Neuron (in vitro differentiated cells): Measurements from ENCODE around the gene HMGCL.
A peak's percentile ranks its signal among the peaks of the same experiment; 100 is the strongest.
"Not testable (repeated sequence)": the region's sequence is repeated elsewhere in the genome, so short reads cannot be mapped to it uniquely, and the experiment has no call there.

Source experiments
- H2AFZ ChIP-seq: one replicate; pipeline ENCODE4 v1.6.1; 2013; ENCODE audit warnings: low read depth, mild to moderate bottlenecking, inconsistent platforms, low read length, moderate library complexity
- H3K27me3 ChIP-seq: one replicate; pipeline ENCODE4 v1.6.1; 2013; ENCODE audit warnings: low read length; ENCODE audit not compliant: insufficient read depth
- H3K36me3 ChIP-seq: one replicate; pipeline ENCODE4 v1.6.1; 2013; ENCODE audit warnings: low read length; ENCODE audit not compliant: insufficient read depth
- H3K4me1 ChIP-seq: one replicate; pipeline ENCODE4 v1.6.1; 2013; ENCODE audit warnings: low read length; ENCODE audit not compliant: insufficient read depth
- H3K4me3 ChIP-seq: 2 replicates; pipeline ENCODE4 v1.5.1; 2013; ENCODE audit warnings: mild to moderate bottlenecking, low read length, moderate library complexity
- H3K9me3 ChIP-seq: one replicate; pipeline ENCODE4 v1.6.1; 2013; ENCODE audit warnings: low read length

Gene HMGCL

GRCh38 chr1:23793018-23793781 lies 32.0 kb downstream of the HMGCL start:
- Histone ChIP-seq H3K36me3 (peaks cover 38% of the 10 kb centered on the region), H3K27me3 (no peaks in the 10 kb centered on the region), H3K4me1 (peaks cover 17% of the 10 kb centered on the region), H2AFZ (no peak overlapping the region), H3K4me3 (peak overlapping the region; percentile 99), H3K9me3 (no peaks in the 10 kb centered on the region)

GRCh38 chr1:23792151-23792945 lies 32.9 kb downstream of the HMGCL start:
- Histone ChIP-seq H3K4me1 (peaks cover 17% of the 10 kb centered on the region), H2AFZ (no peak overlapping the region), H3K36me3 (peaks cover 36% of the 10 kb centered on the region), H3K4me3 (peak overlapping the region; percentile 99), H3K9me3 (no peaks in the 10 kb centered on the region), H3K27me3 (no peaks in the 10 kb centered on the region)

GRCh38 chr1:23791516-23792047 lies 33.6 kb downstream of the HMGCL start:
- Histone ChIP-seq H2AFZ (no peak overlapping the region), H3K4me1 (peaks cover 17% of the 10 kb centered on the region), H3K9me3 (no peaks in the 10 kb centered on the region), H3K36me3 (peaks cover 36% of the 10 kb centered on the region), H3K4me3 (peak overlapping the region; percentile 99), H3K27me3 (no peaks in the 10 kb centered on the region)

GRCh38 chr1:23790696-23791515 lies 34.3 kb downstream of the HMGCL start, which contains the start of gene LYPLA2:
Gene LYPLA2, plus strand, starts transcription at chr1:23791145. Its CDS starts 1,538 bp downstream, at chr1:23792683.
- no peaks in the 10 kb centered on the region for H3K27me3 ChIP-seq
- peak within 1 kb of the TSS; percentile 99 for H3K4me3 ChIP-seq
- H2AFZ ChIP-seq, result peak within 1 kb of the TSS; percentile 29
- H3K4me1 ChIP-seq, result peaks cover 17% of the 10 kb centered on the region
- no peaks in the 10 kb centered on the region for H3K9me3 ChIP-seq
- peaks cover 36% of the 10 kb centered on the region for H3K36me3 ChIP-seq

- peaks cover 42% of the 10 kb centered on the region for H3K36me3 ChIP-seq
- no peaks in the 10 kb centered on the region for H3K9me3 ChIP-seq
- H2AFZ ChIP-seq, result no peak overlapping the region
- H3K4me3 ChIP-seq, result no peak overlapping the region
- H3K27me3 ChIP-seq, result no peaks in the 10 kb centered on the region
- H3K4me1 ChIP-seq, result peaks cover 17% of the 10 kb centered on the region
Measured at GRCh38 chr1:23788695-23789094, 36.5 kb downstream of the HMGCL start.

- Histone ChIP-seq H3K9me3 (no peaks in the 10 kb centered on the region), H3K36me3 (peaks cover 40% of the 10 kb centered on the region), H3K27me3 (no peaks in the 10 kb centered on the region), H3K4me3 (no peak overlapping the region), H2AFZ (no peak overlapping the region), H3K4me1 (peaks cover 17% of the 10 kb centered on the region)
Measured at GRCh38 chr1:23787701-23788100, 37.5 kb downstream of the HMGCL start.

- H3K36me3 ChIP-seq, result peaks cover 55% of the 10 kb centered on the region
- peaks cover under 1% of the 10 kb centered on the region for H3K4me1 ChIP-seq
- H3K4me3 ChIP-seq, result no peak overlapping the region
- H3K9me3 ChIP-seq, result no peaks in the 10 kb centered on the region
- H3K27me3 ChIP-seq, result no peaks in the 10 kb centered on the region
- H2AFZ ChIP-seq, result no peak overlapping the region
Measured at GRCh38 chr1:23784846-23785245, 40.4 kb downstream of the HMGCL start.

GRCh38 chr1:23783141-23783540 lies 42.1 kb downstream of the HMGCL start:
- H3K27me3 ChIP-seq, H2AFZ ChIP-seq, H3K4me1 ChIP-seq, H3K9me3 ChIP-seq, H3K4me3 ChIP-seq: not testable (repeated sequence)
- H3K36me3 ChIP-seq, result peaks cover 49% of the 10 kb centered on the region

GRCh38 chr1:23779826-23780371 lies 45.3 kb downstream of the HMGCL start:
- Histone ChIP-seq H3K27me3 (no peaks in the 10 kb centered on the region), H3K4me1 (peaks cover 17% of the 10 kb centered on the region), H3K9me3 (no peaks in the 10 kb centered on the region), H2AFZ (no peak overlapping the region), H3K36me3 (peaks cover 24% of the 10 kb centered on the region), H3K4me3 (peak overlapping the region; percentile 71)

GRCh38 chr1:23777979-23778814 lies 47.0 kb downstream of the HMGCL start, which contains the start of gene PITHD1:
Gene PITHD1, plus strand, starts transcription at chr1:23778418. Its CDS starts 98 bp downstream, at chr1:23778516.
- Histone ChIP-seq H2AFZ (no peak within 1 kb of the TSS), H3K9me3 (no peaks in the 10 kb centered on the region), H3K4me3 (peak within 1 kb of the TSS; percentile 71), H3K27me3 (no peaks in the 10 kb centered on the region), H3K36me3 (peaks cover 16% of the 10 kb centered on the region), H3K4me1 (peaks cover 17% of the 10 kb centered on the region)

- Histone ChIP-seq H3K4me3 (no peak overlapping the region), H3K9me3 (no peaks in the 10 kb centered on the region), H2AFZ (no peak overlapping the region), H3K27me3 (no peaks in the 10 kb centered on the region), H3K36me3 (peaks cover 6% of the 10 kb centered on the region), H3K4me1 (peaks cover 19% of the 10 kb centered on the region)
Measured at GRCh38 chr1:23776217-23776616, 49.0 kb downstream of the HMGCL start.
